OCI-LY1 (cell line): ENCODE results near the gene ADCY4.
A peak's percentile ranks its signal among the peaks of the same experiment; 100 is the strongest.

Source experiments
- H2AFZ ChIP-seq: fragments of 200-600 bp; sonication (generic), shearing (Covaris generic); 2 replicates; pipeline ENCODE4 v1.6.0; 2014; ENCODE audit warnings: antibody characterized with exemption, mild to moderate bottlenecking, low read length
- H3F3A ChIP-seq: fragments of 200-600 bp; sonication (generic), shearing (Covaris generic); 2 replicates; pipeline ENCODE4 v1.6.0; 2014; ENCODE audit warnings: mild to moderate bottlenecking, antibody characterized with exemption, low read length, moderate library complexity; ENCODE audit not compliant: insufficient read depth
- H3K27ac ChIP-seq: fragments of 200-600 bp; sonication (generic); 2 replicates; pipeline ENCODE4 v1.5.1; 2014; ENCODE audit warnings: low read length, mixed run types, mild to moderate bottlenecking, low read depth; ENCODE audit not compliant: poor library complexity, severe bottlenecking
- H3K27me3 ChIP-seq: fragments of 200-600 bp; sonication (generic); 2 replicates; pipeline ENCODE4 v1.6.0; 2014; ENCODE audit warnings: antibody characterized with exemption, mild to moderate bottlenecking, low read length, moderate library complexity; ENCODE audit not compliant: insufficient read depth
- H3K36me3 ChIP-seq: fragments of 200-600 bp; sonication (generic); 2 replicates; pipeline ENCODE4 v1.6.1; 2014; ENCODE audit warnings: mild to moderate bottlenecking, antibody characterized with exemption, low read length, moderate library complexity, mixed read lengths; ENCODE audit not compliant: insufficient read depth
- H3K4me1 ChIP-seq: fragments of 200-600 bp; sonication (generic); 2 replicates; pipeline ENCODE4 v1.5.1; 2014; ENCODE audit warnings: mild to moderate bottlenecking, low read length, moderate library complexity; ENCODE audit not compliant: insufficient read depth, severe bottlenecking
- H3K4me2 ChIP-seq: fragments of 200-600 bp; sonication (generic), shearing (Covaris generic); 2 replicates; pipeline ENCODE4 v1.6.1; 2014; ENCODE audit warnings: low read length
- H3K4me3 ChIP-seq: fragments of 200-600 bp; sonication (generic); 2 replicates; pipeline ENCODE4 v1.5.1; 2014; ENCODE audit warnings: low read length, low read depth, mild to moderate bottlenecking, mixed read lengths; ENCODE audit not compliant: poor library complexity, severe bottlenecking
- H3K79me2 ChIP-seq: fragments of 200-600 bp; shearing (Covaris generic); 2 replicates; pipeline ENCODE4 v1.6.1; 2016; ENCODE audit warnings: mixed run types, low read length, mixed read lengths; ENCODE audit not compliant: insufficient read depth
- H3K9ac ChIP-seq: fragments of 200-600 bp; sonication (generic), shearing (Covaris generic); 2 replicates; pipeline ENCODE4 v1.6.1; 2014; ENCODE audit warnings: mild to moderate bottlenecking, low read length, mixed read lengths
- H3K9me2 ChIP-seq: fragments of 200-600 bp; sonication (generic), shearing (Covaris generic); 2 replicates; pipeline ENCODE4 v1.6.1; 2014; ENCODE audit warnings: low read depth, mild to moderate bottlenecking, low read length, mixed read lengths
- H3K9me3 ChIP-seq: fragments of 200-600 bp; shearing (Covaris generic); 2 replicates; pipeline ENCODE4 v1.6.1; 2014; ENCODE audit warnings: low read length, mixed read lengths
- H4K20me1 ChIP-seq: fragments of 200-600 bp; sonication (generic), shearing (Covaris generic); 2 replicates; pipeline ENCODE4 v1.6.0; 2016; ENCODE audit warnings: mild to moderate bottlenecking, low read length; ENCODE audit not compliant: insufficient read depth
- CTCF ChIP-seq: fragments of 200-600 bp; sonication (generic), shearing (Covaris generic); IDR thresholded peaks from 2 replicates; pipeline ENCODE4 v1.5.1; 2017; ENCODE audit warnings: mild to moderate bottlenecking, antibody characterized with exemption, low read length, moderate library complexity, mixed read lengths
- EZH2 ChIP-seq: fragments of 200-600 bp; sonication (generic), shearing (Covaris generic); IDR thresholded peaks from 2 replicates; pipeline ENCODE4 v1.8.0; 2017; ENCODE audit warnings: borderline replicate concordance, mixed run types, mild to moderate bottlenecking, antibody characterized with exemption, low read length, moderate library complexity, mixed read lengths

ADCY4 gene

GRCh38 chr14:24277606-24278321 lies 57.1 kb downstream of the ADCY4 start:
- Histone ChIP-seq H3K4me1 (peaks cover 38% of the 10 kb centered on the region), H3K27me3 (no peaks in the 10 kb centered on the region), H2AFZ (no peak overlapping the region), H3K27ac (no peak overlapping the region), H3K4me3 (no peak overlapping the region), H3K36me3 (no peaks in the 10 kb centered on the region), H3F3A (no peaks in the 10 kb centered on the region), H4K20me1 (no peaks in the 10 kb centered on the region), H3K4me2 (peak overlapping the region; percentile 6; the same call in 1 of the 2 replicates), H3K79me2 (no peaks in the 10 kb centered on the region), H3K9ac (no peak overlapping the region; the same call in 1 of the 2 replicates), H3K9me2 (no peaks in the 10 kb centered on the region), H3K9me3 (no peaks in the 10 kb centered on the region)
- no peak for TF ChIP-seq CTCF
- no peak for TF ChIP-seq EZH2

GRCh38 chr14:24277071-24277470 lies 57.8 kb downstream of the ADCY4 start:
- Histone ChIP-seq H3K9me3 (no peaks in the 10 kb centered on the region), H4K20me1 (no peaks in the 10 kb centered on the region), H3K79me2 (no peaks in the 10 kb centered on the region), H3K9ac (no peak overlapping the region), H3K9me2 (no peaks in the 10 kb centered on the region), H3K4me1 (peaks cover 45% of the 10 kb centered on the region), H3K4me3 (no peak overlapping the region), H3K4me2 (no peak overlapping the region), H2AFZ (no peak overlapping the region), H3F3A (no peaks in the 10 kb centered on the region), H3K27ac (no peak overlapping the region), H3K36me3 (no peaks in the 10 kb centered on the region), H3K27me3 (no peaks in the 10 kb centered on the region)
- TF ChIP-seq EZH2 (no peak), CTCF (no peak)

DNA sequence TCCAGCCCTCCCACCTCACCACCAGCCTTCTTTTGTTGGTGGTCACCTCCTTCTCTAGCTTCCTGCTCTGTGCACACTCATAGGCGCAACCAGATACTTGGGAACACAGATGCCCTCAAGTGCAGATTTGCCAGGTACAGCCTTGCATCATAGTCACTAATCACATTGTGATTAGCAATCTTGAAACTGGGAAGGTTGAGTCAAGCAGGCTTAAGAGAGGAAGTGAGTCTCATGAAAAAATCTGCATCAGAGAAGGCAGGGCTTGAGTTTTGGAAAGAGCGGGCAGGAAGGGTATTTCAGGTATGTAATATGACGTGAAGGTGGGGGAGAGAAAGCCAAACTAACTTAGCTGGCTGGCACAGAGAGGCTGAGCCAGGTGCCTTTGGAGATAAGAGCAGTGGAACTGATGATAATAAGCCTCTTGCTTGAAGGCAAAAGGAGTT lies 60.7 kb downstream of the ADCY4 start:
- Histone ChIP-seq H3K9ac (no peak overlapping the region; the same call in 1 of the 2 replicates), H3K27ac (peak overlapping the region; percentile 58), H3K4me1 (peaks cover 55% of the 10 kb centered on the region), H3K36me3 (no peaks in the 10 kb centered on the region), H3K4me2 (no peak overlapping the region; the same call in 1 of the 2 replicates), H2AFZ (no peak overlapping the region), H3F3A (no peaks in the 10 kb centered on the region), H4K20me1 (no peaks in the 10 kb centered on the region), H3K79me2 (no peaks in the 10 kb centered on the region), H3K9me2 (no peaks in the 10 kb centered on the region), H3K9me3 (no peaks in the 10 kb centered on the region), H3K4me3 (no peak overlapping the region), H3K27me3 (no peaks in the 10 kb centered on the region)
- TF ChIP-seq EZH2, result no peak
- no peak for TF ChIP-seq CTCF
